Hepatocyte (in vitro differentiated cells): Measurements from ENCODE around the gene PRSS21.

ENCODE experiments used
- CTCF ChIP-seq: fragments of 200-600 bp; sonication (generic); IDR thresholded peaks from 2 replicates; pipeline ENCODE4 v1.5.1; 2016; ENCODE audit warnings: antibody characterized with exemption, mild to moderate bottlenecking; ENCODE audit not compliant: poor library complexity
- EZH2 ChIP-seq: fragments of 200-600 bp; sonication (generic); IDR thresholded peaks from 2 replicates; pipeline ENCODE4 v1.6.1; 2016; ENCODE audit warnings: antibody characterized with exemption, mild to moderate bottlenecking, borderline replicate concordance
- EZH2phosphoT487 ChIP-seq: fragments of 200-600 bp; sonication (generic); IDR thresholded peaks from one replicate; pipeline ENCODE4 v1.6.1; 2018; ENCODE audit warnings: antibody characterized with exemption, mild to moderate bottlenecking, low read depth, moderate library complexity; ENCODE audit not compliant: unreplicated experiment, severe bottlenecking

- TF ChIP-seq CTCF (no peak), EZH2 (no peak), EZH2phosphoT487 (no peak)
Observed at GRCh38 chr16:2783581-2784357, 33.3 kb upstream of the PRSS21 start.
